Mammary epithelial cell (primary cell): ENCODE results near the gene STK17B.

Source experiments
- EZH2 ChIP-seq: IDR thresholded peaks from 2 replicates; pipeline ENCODE4 v1.6.1; 2012; ENCODE audit warnings: low read length, inconsistent platforms, borderline replicate concordance
- TF ChIP-seq, protein P1 (sequence below), 2 donors: IDR thresholded peaks in 1 of 2; conservative IDR thresholded peaks in 1 of 2; 2 replicates each; pipeline ENCODE4 v1.5.1; 2011 to 2012; ENCODE audit warnings: inconsistent platforms in 2 of 2, low read length in 2 of 2, mild to moderate bottlenecking in 2 of 2, control low read depth in 1 of 2, low read depth in 1 of 2; ENCODE audit not compliant: insufficient read depth in 1 of 2; ENCODE audit errors: extremely low read depth in 1 of 2

DNA sequence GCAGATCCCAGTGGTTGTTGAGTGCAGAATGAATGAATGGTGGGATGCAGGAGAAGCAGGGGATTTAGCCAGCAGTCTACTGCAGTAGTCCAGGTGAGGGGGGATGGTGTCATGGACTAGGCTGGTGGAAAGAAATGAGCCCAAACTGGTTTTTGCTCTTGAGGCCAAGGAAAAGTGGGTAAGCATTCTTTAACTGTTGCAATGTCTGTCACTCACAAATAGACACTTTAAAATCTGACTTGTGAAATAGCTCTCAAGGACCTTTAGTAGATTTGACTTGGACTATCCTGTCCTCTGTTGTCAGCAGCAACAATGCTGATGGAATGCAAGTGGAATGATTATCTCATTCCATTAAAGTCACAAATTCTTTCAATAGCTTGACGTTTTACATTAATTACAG is 37.5 kb upstream of the STK17B start:
- TF ChIP-seq, protein P1, sequence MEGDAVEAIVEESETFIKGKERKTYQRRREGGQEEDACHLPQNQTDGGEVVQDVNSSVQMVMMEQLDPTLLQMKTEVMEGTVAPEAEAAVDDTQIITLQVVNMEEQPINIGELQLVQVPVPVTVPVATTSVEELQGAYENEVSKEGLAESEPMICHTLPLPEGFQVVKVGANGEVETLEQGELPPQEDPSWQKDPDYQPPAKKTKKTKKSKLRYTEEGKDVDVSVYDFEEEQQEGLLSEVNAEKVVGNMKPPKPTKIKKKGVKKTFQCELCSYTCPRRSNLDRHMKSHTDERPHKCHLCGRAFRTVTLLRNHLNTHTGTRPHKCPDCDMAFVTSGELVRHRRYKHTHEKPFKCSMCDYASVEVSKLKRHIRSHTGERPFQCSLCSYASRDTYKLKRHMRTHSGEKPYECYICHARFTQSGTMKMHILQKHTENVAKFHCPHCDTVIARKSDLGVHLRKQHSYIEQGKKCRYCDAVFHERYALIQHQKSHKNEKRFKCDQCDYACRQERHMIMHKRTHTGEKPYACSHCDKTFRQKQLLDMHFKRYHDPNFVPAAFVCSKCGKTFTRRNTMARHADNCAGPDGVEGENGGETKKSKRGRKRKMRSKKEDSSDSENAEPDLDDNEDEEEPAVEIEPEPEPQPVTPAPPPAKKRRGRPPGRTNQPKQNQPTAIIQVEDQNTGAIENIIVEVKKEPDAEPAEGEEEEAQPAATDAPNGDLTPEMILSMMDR (conservative IDR thresholded peaks at IDR 0.05 in 1 of 2, IDR thresholded peaks at IDR 0.05 in 1 of 2; ENCODE audit: extremely low read depth in 1 of 2, insufficient read depth in 1 of 2, low read depth in 1 of 2, low read length in 2 of 2), result no peak
- TF ChIP-seq EZH2, result no peak
